ENCODE measurements around the gene ADSS2. TPM values are rescaled to one million over a fixed set of nuclear protein-coding genes. Genes with fewer than 3 reads are reported as not detected.
A peak's percentile ranks its signal among the peaks of the same experiment; 100 is the strongest.

ADSS2 gene
- total and polyA plus RNA-seq, 4 donors = 38.9 to 58.2 (median 52.5) TPM

DNA sequence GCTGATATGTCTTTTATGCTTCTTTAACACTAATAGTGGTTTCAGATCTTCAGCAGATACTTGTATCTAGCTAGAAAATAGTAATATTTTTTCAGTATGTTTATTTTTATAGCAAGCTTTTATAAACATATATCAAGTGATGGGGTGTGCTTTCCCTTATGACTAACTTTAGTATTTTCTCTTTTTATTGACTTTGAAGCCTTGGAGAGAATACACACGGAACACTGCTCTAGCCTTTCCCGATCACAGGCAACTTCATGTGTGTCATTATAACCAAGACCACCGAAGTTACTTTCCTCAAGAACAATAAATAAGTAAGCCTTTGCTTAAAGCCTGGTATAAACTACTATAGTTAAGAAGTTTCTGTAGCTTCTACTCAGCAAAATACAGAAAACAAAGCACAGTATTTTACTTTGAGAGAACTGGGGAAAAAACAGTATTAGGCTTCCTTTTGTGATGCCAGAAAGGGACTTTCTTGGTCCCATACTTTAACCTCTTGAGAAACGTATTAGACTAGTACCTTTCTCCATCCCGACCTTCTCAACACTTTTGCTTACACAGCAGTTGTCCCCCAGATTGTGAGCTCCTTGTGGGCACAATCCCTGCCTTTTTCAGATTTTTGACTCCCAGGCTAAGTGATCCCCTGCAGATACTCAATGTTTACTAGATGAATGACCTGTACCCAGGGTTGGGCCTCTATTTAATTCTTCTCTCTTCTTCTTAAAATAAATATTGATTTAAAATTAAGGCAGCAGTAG lies 3.3 kb downstream of the ADSS2 start:
- peak overlapping the region; percentile 1 for H3K4me3 ChIP-seq (ENCODE audit: low read depth, low read length)
- H3K4me1 ChIP-seq (ENCODE audit: control insufficient read depth, insufficient read depth, low read length) = peaks cover 7% of the 10 kb centered on the region
- H3K9me3 ChIP-seq (ENCODE audit: control insufficient read depth, insufficient read depth, low read length) = no peaks in the 10 kb centered on the region
- H3K27ac ChIP-seq (ENCODE audit: low read depth, low read length) = no peak overlapping the region
- peaks cover 2% of the 10 kb centered on the region for H3K36me3 ChIP-seq (ENCODE audit: control insufficient read depth, insufficient read depth, low read length)
- 83% methylated on average over 2 of the region's 5 CpGs for WGBS (ENCODE audit: insufficient coverage)
- no peak for DNase-seq (ENCODE audit: low read depth in 4 of 6, low spot score in 6 of 6)
- H3K27me3 ChIP-seq (ENCODE audit: control insufficient read depth, insufficient read depth, low read length) = no peaks in the 10 kb centered on the region

DNA sequence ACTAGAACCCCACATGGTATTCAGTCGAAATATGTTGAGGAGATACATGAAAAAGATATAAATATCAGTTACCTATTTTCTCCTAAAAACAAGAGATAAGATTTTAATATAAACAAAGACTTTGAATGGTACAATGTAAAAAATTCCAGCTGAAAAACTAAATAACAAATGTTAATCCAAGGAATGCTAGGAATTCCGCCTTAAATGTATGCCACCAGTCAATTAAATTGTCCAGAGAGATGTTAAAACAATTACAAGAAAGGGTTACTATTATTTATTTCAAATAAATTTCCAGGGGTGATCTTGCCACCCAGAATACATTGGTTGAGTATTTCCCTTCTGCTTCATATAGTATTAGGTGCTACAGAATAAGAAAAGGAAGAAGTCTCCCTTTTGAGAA lies 4.2 kb downstream of the ADSS2 start:
- Histone ChIP-seq H3K9me3 (ENCODE audit: control insufficient read depth, insufficient read depth, low read length) (no peaks in the 10 kb centered on the region), H3K27ac (ENCODE audit: low read depth, low read length) (no peak overlapping the region), H3K4me1 (ENCODE audit: control insufficient read depth, insufficient read depth, low read length) (peaks cover 7% of the 10 kb centered on the region), H3K4me3 (ENCODE audit: low read depth, low read length) (no peak overlapping the region), H3K27me3 (ENCODE audit: control insufficient read depth, insufficient read depth, low read length) (no peaks in the 10 kb centered on the region), H3K36me3 (ENCODE audit: control insufficient read depth, insufficient read depth, low read length) (peaks cover 2% of the 10 kb centered on the region)
- no peak for DNase-seq (ENCODE audit: low read depth in 4 of 6, low spot score in 6 of 6)
- whole genome bisulfite sequencing (ENCODE audit: insufficient coverage) = no CpG with 5 or more reads among the region's 2 CpGs

DNA sequence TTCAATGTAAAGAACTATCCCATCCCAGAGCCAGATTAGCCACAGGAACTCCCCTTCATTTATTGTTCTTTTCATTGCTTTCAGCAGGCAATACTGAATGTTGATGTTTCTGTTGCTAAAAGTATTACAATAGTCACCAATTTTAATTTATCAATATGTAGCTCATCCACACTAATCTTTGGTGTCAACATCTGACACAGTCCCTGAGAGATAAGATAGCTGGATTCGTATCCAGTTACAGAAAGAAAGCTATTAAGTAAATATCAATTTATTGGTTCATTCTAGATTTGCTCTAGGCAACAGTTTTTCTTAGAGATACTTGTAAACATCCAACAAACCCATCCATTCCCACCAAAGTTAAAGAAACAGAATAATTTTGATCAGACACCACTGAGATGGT lies 4.7 kb downstream of the ADSS2 start:
- H3K4me3 ChIP-seq (ENCODE audit: low read depth, low read length) = no peak overlapping the region
- peaks cover 2% of the 10 kb centered on the region for H3K36me3 ChIP-seq (ENCODE audit: control insufficient read depth, insufficient read depth, low read length)
- H3K27me3 ChIP-seq (ENCODE audit: control insufficient read depth, insufficient read depth, low read length) = no peaks in the 10 kb centered on the region
- no peak overlapping the region for H3K27ac ChIP-seq (ENCODE audit: low read depth, low read length)
- peaks cover 7% of the 10 kb centered on the region for H3K4me1 ChIP-seq (ENCODE audit: control insufficient read depth, insufficient read depth, low read length)
- H3K9me3 ChIP-seq (ENCODE audit: control insufficient read depth, insufficient read depth, low read length) = no peaks in the 10 kb centered on the region
- no CpG with 5 or more reads among the region's 1 CpG for WGBS (ENCODE audit: insufficient coverage)
- no peak for DNase-seq (ENCODE audit: low read depth in 4 of 6, low spot score in 6 of 6)

DNA sequence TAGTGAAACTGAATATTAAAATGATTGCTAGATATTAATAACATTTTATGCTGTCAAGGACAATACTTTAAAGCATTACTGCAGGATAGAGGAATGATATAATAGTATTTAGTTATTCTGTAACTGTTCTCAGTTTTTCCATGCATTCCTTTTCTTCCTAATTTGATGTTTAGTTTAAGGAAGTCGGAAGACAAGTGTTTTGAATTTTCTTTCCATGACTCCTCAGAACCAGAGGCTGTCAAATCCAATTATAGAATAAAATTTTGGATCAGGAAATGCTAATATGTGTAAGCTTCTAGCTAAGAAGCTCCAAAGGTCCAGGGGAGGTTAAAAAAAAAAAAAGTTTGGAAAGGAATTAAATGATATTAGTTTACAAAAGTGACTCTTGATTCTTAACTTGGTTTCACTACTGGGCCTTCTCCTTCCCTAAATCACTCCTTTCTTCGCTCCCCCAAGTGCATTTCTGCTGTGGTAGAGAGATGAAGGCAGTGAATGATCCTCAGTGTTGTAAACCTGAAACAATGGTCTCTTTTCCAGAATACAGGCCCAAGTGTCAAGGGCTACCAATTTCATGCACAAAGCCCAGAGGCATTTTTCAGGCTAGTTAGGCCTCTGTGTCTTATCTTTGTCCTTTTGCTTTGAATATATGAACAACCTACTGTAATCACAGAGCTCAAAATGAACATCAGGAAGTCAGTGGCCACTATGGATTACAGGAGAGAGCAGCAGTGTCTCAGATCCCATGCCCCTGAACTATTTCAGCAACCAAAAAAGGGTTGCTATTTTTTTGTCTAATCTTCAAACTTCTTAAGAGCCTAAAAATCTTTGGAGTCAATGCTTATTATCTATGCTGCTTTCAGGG lies 6.2 kb downstream of the ADSS2 start:
- H3K4me1 ChIP-seq (ENCODE audit: control insufficient read depth, insufficient read depth, low read length) = peaks cover 3% of the 10 kb centered on the region
- peak overlapping the region; percentile 42 for H3K27ac ChIP-seq (ENCODE audit: low read depth, low read length)
- peak in 1 of 6 donors; percentile 18 for DNase-seq (ENCODE audit: low read depth in 4 of 6, low spot score in 6 of 6)
- peaks cover 2% of the 10 kb centered on the region for H3K36me3 ChIP-seq (ENCODE audit: control insufficient read depth, insufficient read depth, low read length)
- H3K9me3 ChIP-seq (ENCODE audit: control insufficient read depth, insufficient read depth, low read length) = no peaks in the 10 kb centered on the region
- no peak overlapping the region for H3K4me3 ChIP-seq (ENCODE audit: low read depth, low read length)
- no peaks in the 10 kb centered on the region for H3K27me3 ChIP-seq (ENCODE audit: control insufficient read depth, insufficient read depth, low read length)
- no CpG with 5 or more reads among the region's 2 CpGs for WGBS (ENCODE audit: insufficient coverage)

DNA sequence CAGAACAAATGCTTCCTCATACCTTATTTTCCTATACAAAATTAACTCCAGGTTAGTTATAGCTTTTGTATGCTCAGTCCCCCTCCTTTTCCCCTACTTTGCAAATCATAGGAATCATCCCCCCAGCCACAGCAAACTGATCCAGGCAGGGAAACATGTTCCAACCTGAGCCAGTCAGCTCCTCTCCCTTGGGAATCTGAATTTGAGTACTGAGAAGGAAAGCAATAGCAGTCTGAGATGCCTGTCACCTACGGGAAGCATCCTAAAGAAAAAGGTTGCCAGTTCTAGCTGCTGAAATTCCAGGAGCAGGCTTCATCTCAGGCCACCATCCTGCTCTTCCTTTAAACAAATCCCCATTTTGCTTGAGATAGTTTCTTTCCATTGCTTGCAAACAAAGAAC lies 6.9 kb downstream of the ADSS2 start:
- no peak overlapping the region for H3K4me3 ChIP-seq (ENCODE audit: low read depth, low read length)
- peak overlapping the region; percentile 42 for H3K27ac ChIP-seq (ENCODE audit: low read depth, low read length)
- peaks cover 2% of the 10 kb centered on the region for H3K36me3 ChIP-seq (ENCODE audit: control insufficient read depth, insufficient read depth, low read length)
- no peaks in the 10 kb centered on the region for H3K9me3 ChIP-seq (ENCODE audit: control insufficient read depth, insufficient read depth, low read length)
- H3K4me1 ChIP-seq (ENCODE audit: control insufficient read depth, insufficient read depth, low read length) = peaks cover under 1% of the 10 kb centered on the region
- no peaks in the 10 kb centered on the region for H3K27me3 ChIP-seq (ENCODE audit: control insufficient read depth, insufficient read depth, low read length)
- peak in 1 of 6 donors; percentile 22 for DNase-seq (ENCODE audit: low read depth in 4 of 6, low spot score in 6 of 6)
- WGBS (ENCODE audit: insufficient coverage) = no CpG with 5 or more reads among the region's 1 CpG

DNA sequence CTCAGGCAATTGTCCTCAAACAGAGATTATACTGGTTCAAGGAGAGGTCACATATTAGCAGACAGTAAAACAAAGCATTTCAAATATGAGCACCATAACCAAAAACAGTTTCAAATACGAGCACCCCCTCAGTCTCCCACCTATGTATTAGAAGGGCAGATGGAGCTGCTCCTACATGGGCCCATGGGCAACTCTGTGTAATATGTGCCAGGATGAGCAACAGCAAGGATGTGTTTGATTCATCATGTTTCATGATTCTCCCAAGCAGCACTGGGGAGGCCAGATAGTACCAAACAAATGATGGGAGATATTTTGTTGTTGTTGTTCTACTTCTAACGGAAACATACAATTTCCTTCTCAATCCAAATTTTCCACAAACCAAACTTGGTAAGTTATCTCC lies 8.9 kb downstream of the ADSS2 start:
- no peaks in the 10 kb centered on the region for H3K27me3 ChIP-seq (ENCODE audit: control insufficient read depth, insufficient read depth, low read length)
- no CpG with 5 or more reads among the region's 2 CpGs for WGBS (ENCODE audit: insufficient coverage)
- peaks cover 2% of the 10 kb centered on the region for H3K36me3 ChIP-seq (ENCODE audit: control insufficient read depth, insufficient read depth, low read length)
- H3K27ac ChIP-seq (ENCODE audit: low read depth, low read length) = no peak overlapping the region
- H3K9me3 ChIP-seq (ENCODE audit: control insufficient read depth, insufficient read depth, low read length) = no peaks in the 10 kb centered on the region
- H3K4me1 ChIP-seq (ENCODE audit: control insufficient read depth, insufficient read depth, low read length) = no peaks in the 10 kb centered on the region
- DNase-seq (ENCODE audit: low read depth in 4 of 6, low spot score in 6 of 6) = no peak
- H3K4me3 ChIP-seq (ENCODE audit: low read depth, low read length) = no peak overlapping the region

DNA sequence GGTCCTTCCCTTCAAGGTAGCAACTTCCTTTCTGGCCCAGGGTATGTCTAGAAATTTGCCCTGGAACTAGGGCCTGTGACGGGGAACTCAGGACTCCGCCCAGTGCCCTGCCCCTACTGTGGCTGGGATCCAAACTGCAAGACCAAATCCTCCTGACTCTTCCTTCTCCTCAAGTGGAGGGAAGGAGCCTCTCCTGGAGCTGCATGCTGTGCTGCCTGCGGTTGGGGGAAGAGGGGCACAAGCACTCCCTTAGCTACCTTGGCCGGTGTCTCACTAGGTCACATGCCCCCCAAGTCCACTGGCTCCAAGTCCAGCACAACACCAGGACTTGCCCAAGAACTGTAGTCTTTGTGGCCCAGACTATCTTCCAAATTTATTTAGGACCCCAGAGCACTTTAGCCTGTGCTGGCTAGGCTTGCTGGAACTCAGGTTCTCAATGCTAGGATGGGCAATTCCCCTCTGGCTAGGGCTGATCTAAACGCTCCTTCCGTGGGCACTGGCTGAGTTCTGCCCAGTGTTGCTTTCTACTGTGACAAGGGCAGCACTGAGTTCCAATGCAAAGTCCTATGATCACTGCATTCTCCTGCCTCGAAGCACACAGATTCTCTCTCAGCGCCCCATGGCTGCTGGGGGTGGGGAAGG lies 12.2 kb downstream of the ADSS2 start:
- H3K27ac ChIP-seq (ENCODE audit: low read depth, low read length) = no peak overlapping the region
- H3K4me1 ChIP-seq (ENCODE audit: control insufficient read depth, insufficient read depth, low read length) = no peaks in the 10 kb centered on the region
- WGBS (ENCODE audit: insufficient coverage) = 52% methylated on average over 4 of the region's 8 CpGs
- no peaks in the 10 kb centered on the region for H3K9me3 ChIP-seq (ENCODE audit: control insufficient read depth, insufficient read depth, low read length)
- H3K4me3 ChIP-seq (ENCODE audit: low read depth, low read length) = no peak overlapping the region
- no peaks in the 10 kb centered on the region for H3K27me3 ChIP-seq (ENCODE audit: control insufficient read depth, insufficient read depth, low read length)
- peaks cover 4% of the 10 kb centered on the region for H3K36me3 ChIP-seq (ENCODE audit: control insufficient read depth, insufficient read depth, low read length)
- no peak for DNase-seq (ENCODE audit: low read depth in 4 of 6, low spot score in 6 of 6)

DNA sequence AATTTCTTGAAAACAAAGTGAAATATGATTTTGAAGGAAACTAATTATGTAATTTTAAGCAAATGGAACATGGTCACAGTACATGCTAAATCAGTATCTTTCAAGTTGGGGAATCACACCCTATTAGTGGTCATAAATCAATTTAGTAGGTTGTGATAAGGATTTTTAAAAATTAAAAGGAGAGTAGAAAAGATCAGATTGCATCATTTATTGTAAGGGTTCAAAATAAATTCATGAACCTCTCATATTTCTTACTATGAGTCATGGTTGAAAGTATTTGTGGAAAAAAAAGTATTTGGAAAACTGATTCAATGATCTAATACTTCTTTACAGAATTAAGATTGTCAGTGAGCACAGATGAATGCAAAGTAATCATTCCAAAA lies 14.6 kb downstream of the ADSS2 start:
- Histone ChIP-seq H3K27me3 (ENCODE audit: control insufficient read depth, insufficient read depth, low read length) (no peaks in the 10 kb centered on the region), H3K4me1 (ENCODE audit: control insufficient read depth, insufficient read depth, low read length) (no peaks in the 10 kb centered on the region), H3K9me3 (ENCODE audit: control insufficient read depth, insufficient read depth, low read length) (no peaks in the 10 kb centered on the region), H3K36me3 (ENCODE audit: control insufficient read depth, insufficient read depth, low read length) (peaks cover 2% of the 10 kb centered on the region), H3K27ac (ENCODE audit: low read depth, low read length) (no peak overlapping the region), H3K4me3 (ENCODE audit: low read depth, low read length) (no peak overlapping the region)
- DNase-seq (ENCODE audit: low read depth in 4 of 6, low spot score in 6 of 6) = no peak

DNA sequence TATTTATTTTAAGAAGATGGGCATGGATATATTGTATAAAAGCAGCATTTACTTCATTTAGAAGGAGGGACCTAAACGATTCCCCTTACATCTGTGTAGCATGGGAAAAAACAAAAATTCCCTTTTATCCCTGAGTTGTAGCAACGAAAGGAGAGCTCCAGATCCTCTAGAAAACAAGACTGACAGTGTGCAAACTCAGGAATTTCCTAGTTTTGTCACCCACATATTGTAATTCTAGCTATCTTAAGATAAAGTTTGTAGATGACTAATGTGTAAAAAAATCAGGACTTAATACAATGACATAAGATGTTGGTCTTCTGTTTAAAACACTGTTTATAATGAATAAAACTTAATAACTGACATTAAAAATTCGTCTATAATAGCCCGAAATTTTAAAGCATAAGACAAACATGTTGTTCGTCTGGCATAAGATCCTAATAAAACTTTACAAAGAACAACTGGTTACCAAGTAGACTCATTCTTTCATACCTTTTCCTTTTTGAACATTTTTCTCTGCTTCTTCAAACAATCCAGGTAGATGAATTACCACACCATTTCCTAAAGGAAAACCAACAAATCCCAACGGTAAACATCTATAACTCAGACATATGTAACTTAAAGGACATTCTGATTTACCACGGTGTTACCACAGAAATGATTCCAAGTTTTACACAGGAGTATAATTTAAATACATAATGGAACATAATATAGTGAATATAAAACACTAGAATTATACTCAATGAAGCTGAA lies 15.2 kb downstream of the ADSS2 start:
- no peak overlapping the region for H3K4me3 ChIP-seq (ENCODE audit: low read depth, low read length)
- no peaks in the 10 kb centered on the region for H3K27me3 ChIP-seq (ENCODE audit: control insufficient read depth, insufficient read depth, low read length)
- no peaks in the 10 kb centered on the region for H3K9me3 ChIP-seq (ENCODE audit: control insufficient read depth, insufficient read depth, low read length)
- no peak overlapping the region for H3K27ac ChIP-seq (ENCODE audit: low read depth, low read length)
- DNase-seq (ENCODE audit: low read depth in 4 of 6, low spot score in 6 of 6) = no peak
- peaks cover 2% of the 10 kb centered on the region for H3K36me3 ChIP-seq (ENCODE audit: control insufficient read depth, insufficient read depth, low read length)
- 86% methylated on average over 4 of the region's 7 CpGs for WGBS (ENCODE audit: insufficient coverage)
- no peaks in the 10 kb centered on the region for H3K4me1 ChIP-seq (ENCODE audit: control insufficient read depth, insufficient read depth, low read length)

Measured in spinal cord (tissue), 10 donors.